GM10248 (cell line): ENCODE results near the gene CFLAR.

Source experiments
- CTCF ChIA-PET: fragments of 300-600 bp; sonication (Branson Sonifier 250); formaldehyde crosslinking; extraction: SDS; loops from one replicate; lab custom pipeline; 2021; ENCODE audit warnings: antibody characterized with exemption; lab: Yijun Ruan, JAX
- POLR2A ChIA-PET: fragments of 350-650 bp; sonication (Branson Sonifier 250); formaldehyde crosslinking; extraction: SDS; loops from one replicate; lab custom pipeline; 2020; ENCODE audit warnings: antibody characterized with exemption; lab: Yijun Ruan, JAX
- DNase-seq: peaks from one replicate; pipeline ENCODE4 v3.0.0; 2012; ENCODE audit errors: extremely low spot score
- CTCF ChIP-seq: IDR thresholded peaks from 2 replicates; pipeline ENCODE4 v1.5.1; 2012; ENCODE audit warnings: mild to moderate bottlenecking, low read depth; ENCODE audit errors: extremely low read depth, missing control alignments, control extremely low read depth

Gene CFLAR

DNA sequence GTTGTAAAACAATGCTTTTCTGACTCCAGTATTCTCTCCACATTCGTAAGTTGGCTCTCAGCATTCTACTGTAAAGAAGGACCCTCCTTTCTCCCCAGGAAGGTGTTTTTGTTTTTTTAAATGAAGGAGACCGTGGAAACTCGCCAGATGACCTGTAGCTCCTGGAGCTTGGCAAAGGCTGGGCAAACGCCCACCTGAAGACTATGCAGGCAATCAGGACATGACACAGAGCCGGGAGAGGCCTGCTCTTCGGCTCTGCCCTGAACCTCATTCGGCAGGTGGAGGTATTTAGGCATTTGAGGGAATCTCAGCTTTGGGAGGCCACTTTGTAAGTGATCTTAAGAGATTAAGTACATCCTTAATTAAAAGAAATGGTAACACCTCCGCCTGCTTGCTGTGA is 84.4 kb downstream of the CFLAR start:
- CTCF ChIA-PET = interaction anchor here (0.8 to 1.4 kb wide), 3 partner anchors 8 to 32 kb away, joined by 3 read pairs; no protein-coding TSS in a partner anchor
- no peak for TF ChIP-seq CTCF
- DNase-seq = no peak
- POLR2A ChIA-PET = no interaction called here

DNA sequence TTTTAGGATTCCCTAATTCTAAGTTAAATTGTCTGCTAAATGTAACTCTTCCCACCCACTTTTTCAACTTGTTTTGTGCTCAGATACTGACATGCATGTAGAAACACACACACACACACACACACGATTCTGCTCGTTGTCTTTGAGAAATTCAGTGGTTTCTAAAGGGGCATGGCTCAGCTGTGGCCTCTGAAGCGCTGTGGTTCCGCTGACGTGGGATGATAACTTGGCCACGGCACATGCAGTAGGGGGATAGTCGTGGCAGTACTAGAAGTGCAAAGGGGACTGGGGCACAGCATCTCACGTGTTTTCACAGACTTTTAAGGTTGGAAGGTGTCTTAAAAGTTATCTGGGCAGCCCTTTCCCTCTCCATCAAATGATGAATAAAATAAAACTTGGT is 85.4 kb downstream of the CFLAR start:
- no peak for TF ChIP-seq CTCF
- no peak for DNase-seq
- CTCF ChIA-PET = interaction anchor here (0.8 to 1.4 kb wide), 4 partner anchors 9 to 31 kb away, joined by 3 read pairs; no protein-coding TSS in a partner anchor
- POLR2A ChIA-PET = no interaction called here

DNA sequence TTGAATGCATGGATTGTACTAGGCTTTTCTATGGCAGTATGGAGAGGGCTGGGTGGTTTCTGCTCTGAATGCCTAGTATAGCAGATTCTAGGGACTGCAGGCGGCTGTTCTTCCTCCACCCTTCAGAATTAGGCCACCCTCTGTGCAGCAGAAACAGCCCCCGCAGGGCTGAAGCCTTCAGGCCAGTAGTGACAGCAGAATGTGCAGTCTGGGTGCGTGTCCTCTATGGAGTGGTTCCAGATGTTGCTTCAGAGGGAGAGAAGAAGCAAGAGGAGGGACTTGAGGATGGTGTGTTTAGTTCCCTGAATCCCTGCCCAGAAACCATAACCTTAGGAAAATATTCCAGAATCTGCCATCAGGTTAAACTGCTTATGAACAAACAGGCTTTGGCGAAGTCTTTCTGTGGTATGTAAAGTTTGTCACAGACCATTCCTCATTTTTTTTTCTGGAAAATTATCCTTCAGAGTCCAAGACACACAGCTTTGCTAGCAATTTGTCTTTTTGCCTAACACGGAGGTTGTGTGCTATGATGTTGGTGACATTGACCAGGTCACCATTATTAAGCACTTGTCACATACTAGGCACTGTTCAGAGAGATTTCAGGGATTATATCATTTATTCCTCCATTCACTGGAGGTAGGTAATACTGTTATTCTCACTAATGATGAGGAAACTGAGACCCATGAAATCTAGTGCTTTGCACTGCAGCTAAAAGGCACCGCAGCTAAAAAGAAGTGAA is 88.1 kb downstream of the CFLAR start:
- no peak for DNase-seq
- ChIA-PET CTCF (interaction anchor here (1.1 to 3.2 kb wide), 4 partner anchors 9 to 28 kb away, joined by 3 to 9 read pairs (median 6); no protein-coding TSS in a partner anchor), POLR2A (no interaction called here)
- TF ChIP-seq CTCF = no peak

- POLR2A ChIA-PET = no interaction called here
- DNase-seq = no peak
- no peak for TF ChIP-seq CTCF
- CTCF ChIA-PET = interaction anchor here (1.1 to 3.2 kb wide), 4 partner anchors 10 to 27 kb away, joined by 3 to 9 read pairs (median 6); no protein-coding TSS in a partner anchor
These were observed 88.9 kb downstream of the CFLAR start for GRCh38 chr2:201204655-201205514.

DNA sequence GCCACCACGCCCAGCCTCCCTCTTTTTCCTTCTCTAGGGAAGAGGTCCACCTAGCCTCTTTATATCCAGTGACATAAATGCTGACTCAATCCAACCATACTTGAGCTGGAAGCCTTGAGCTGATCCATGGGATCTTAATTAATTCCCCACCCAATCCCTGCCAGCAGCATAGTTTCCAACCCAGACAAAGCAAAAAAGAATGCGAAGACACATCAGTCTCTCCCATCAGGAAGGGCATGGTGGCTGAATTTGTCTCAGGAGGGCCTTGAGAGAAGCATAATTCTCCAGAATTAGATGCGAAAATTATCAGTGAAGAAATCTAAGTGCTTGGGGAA is 89.5 kb downstream of the CFLAR start:
- no peak for DNase-seq
- CTCF ChIA-PET = interaction anchor here (1.1 to 3.2 kb wide), 3 partner anchors 13 to 27 kb away, joined by 3 to 9 read pairs (median 4); no protein-coding TSS in a partner anchor
- no peak for TF ChIP-seq CTCF
- POLR2A ChIA-PET = no interaction called here

DNA sequence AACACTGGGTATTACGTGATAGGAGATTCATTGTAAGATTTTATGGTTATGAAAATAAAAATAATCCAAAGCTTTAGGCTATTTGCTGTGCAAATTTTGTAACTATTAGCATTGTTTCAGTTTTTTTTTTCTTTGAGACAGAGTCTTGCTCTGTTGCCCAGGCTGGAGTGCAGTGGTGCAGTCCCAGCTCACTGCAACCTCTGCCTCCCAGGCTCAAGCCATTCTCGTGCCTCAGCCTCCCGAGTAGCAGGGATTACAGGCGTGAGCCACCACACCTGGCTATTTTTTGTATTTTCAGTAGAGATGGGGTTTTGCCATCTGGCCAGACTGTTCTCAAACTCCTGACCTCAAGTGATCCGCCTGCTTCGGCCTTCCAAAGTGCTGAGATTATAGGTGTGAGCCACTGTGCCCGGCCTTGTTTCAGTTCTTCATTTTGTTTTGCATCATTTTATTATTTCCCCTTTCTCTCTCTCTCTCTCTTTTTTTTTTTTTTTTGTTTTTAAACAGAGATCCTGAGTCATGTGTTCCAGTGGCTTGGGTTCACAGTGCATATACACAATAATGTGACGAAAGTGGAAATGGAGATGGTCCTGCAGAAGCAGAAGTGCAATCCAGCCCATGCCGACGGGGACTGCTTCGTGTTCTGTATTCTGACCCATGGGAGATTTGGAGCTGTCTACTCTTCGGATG is 92.7 kb downstream of the CFLAR start:
- DNase-seq = no peak
- CTCF ChIA-PET = interaction anchor here (1.1 to 5.6 kb wide), 2 partner anchors 24 to 25 kb away, joined by 3 to 36 read pairs; partner anchors contain the start of gene CASP10
- no peak for TF ChIP-seq CTCF
- POLR2A ChIA-PET = no interaction called here
